ENCODE results near the gene CEP85L. TPM values are rescaled to one million over a fixed set of nuclear protein-coding genes. Genes with fewer than 3 reads are reported as not detected.
A peak's percentile ranks its signal among the peaks of the same experiment; 100 is the strongest.

Gene CEP85L
- total and polyA plus RNA-seq, 10 donors = 6.3 to 46.5 (median 30.7) TPM

GRCh38 chr6:118502169-118502568 lies 149.2 kb downstream of the CEP85L start:
- no peaks in the 10 kb centered on the region for H3K27me3 ChIP-seq (replicated peaks in 1 of 7)
- no peak for DNase-seq
- peaks cover 0 to 13% (median 0%) of the 10 kb centered on the region in 8 donors for H3K9me3 ChIP-seq
- H3K4me1 ChIP-seq = no peaks in the 10 kb centered on the region
- TF ChIP-seq POLR2A (IDR thresholded peaks at IDR 0.05) (no peak), CTCF (IDR thresholded peaks at IDR 0.05 in 8 of 11, conservative IDR thresholded peaks at IDR 0.05 in 3 of 11) (no peak), POLR2AphosphoS5 (IDR thresholded peaks at IDR 0.05) (no peak)
- H3K27ac ChIP-seq = no peak overlapping the region
- 47 to 96% (median 67%) methylated on average over 2 of the region's 2 CpGs for WGBS, 5 donors
- intact Hi-C loops (cut with DNase I; ENCODE audit: low total_unique reads) = no loop called here
- peaks cover 0 to 48% (median 13%) of the 10 kb centered on the region in 6 donors for H3K36me3 ChIP-seq
- H3K4me3 ChIP-seq = no peak overlapping the region

- 72 to 95% (median 86%) methylated on average over 1 of the region's 1 CpG for WGBS, 5 donors
- no peaks in the 10 kb centered on the region for H3K27me3 ChIP-seq (replicated peaks in 1 of 7)
- intact Hi-C loops (cut with DNase I; ENCODE audit: low total_unique reads) = no loop called here
- H3K9me3 ChIP-seq = peaks cover 0 to 13% (median 0%) of the 10 kb centered on the region in 8 donors
- no peak overlapping the region for H3K4me3 ChIP-seq
- no peaks in the 10 kb centered on the region for H3K4me1 ChIP-seq
- no peak for TF ChIP-seq POLR2A (IDR thresholded peaks at IDR 0.05)
- no peak for TF ChIP-seq POLR2AphosphoS5 (IDR thresholded peaks at IDR 0.05)
- no peak for TF ChIP-seq CTCF (IDR thresholded peaks at IDR 0.05 in 8 of 11, conservative IDR thresholded peaks at IDR 0.05 in 3 of 11)
- no peak for DNase-seq
- H3K27ac ChIP-seq = no peak overlapping the region
- peaks cover 0 to 52% (median 13%) of the 10 kb centered on the region in 6 donors for H3K36me3 ChIP-seq
Measured at GRCh38 chr6:118501765-118502164, 149.6 kb downstream of the CEP85L start.

GRCh38 chr6:118501099-118501498 lies 150.3 kb downstream of the CEP85L start:
- intact Hi-C loops (cut with DNase I; ENCODE audit: low total_unique reads) = no loop called here
- no peaks in the 10 kb centered on the region for H3K4me1 ChIP-seq
- TF ChIP-seq POLR2AphosphoS5 (IDR thresholded peaks at IDR 0.05) (peak in 1 of 3 donors; percentile 44), CTCF (IDR thresholded peaks at IDR 0.05 in 8 of 11, conservative IDR thresholded peaks at IDR 0.05 in 3 of 11) (no peak)
- H3K4me3 ChIP-seq = no peak overlapping the region
- WGBS, 5 donors = 95 to 99% (median 97%) methylated on average over 5 of the region's 5 CpGs
- H3K36me3 ChIP-seq = peaks cover 0 to 55% (median 13%) of the 10 kb centered on the region in 6 donors
- no peak overlapping the region for H3K27ac ChIP-seq
- no peaks in the 10 kb centered on the region for H3K27me3 ChIP-seq (replicated peaks in 1 of 7)
- peaks cover 0 to 13% (median 0%) of the 10 kb centered on the region in 8 donors for H3K9me3 ChIP-seq
- DNase-seq = no peak

GRCh38 chr6:118500130-118501015 lies 151.0 kb downstream of the CEP85L start:
- intact Hi-C loops (cut with DNase I; ENCODE audit: low total_unique reads) = no loop called here
- 94 to 99% (median 96%) methylated on average over 10 of the region's 10 CpGs for WGBS, 5 donors

More at GRCh38 chr6:118500130-118501015, 151.0 kb downstream of the CEP85L start:
- Histone ChIP-seq H3K27me3 (replicated peaks in 1 of 7) (no peaks in the 10 kb centered on the region), H3K4me1 (no peaks in the 10 kb centered on the region), H3K36me3 (peaks cover 0 to 62% (median 15%) of the 10 kb centered on the region in 6 donors), H3K27ac (no peak overlapping the region), H3K4me3 (no peak overlapping the region), H3K9me3 (peaks cover 0 to 13% (median 0%) of the 10 kb centered on the region in 8 donors)
- TF ChIP-seq POLR2A (IDR thresholded peaks at IDR 0.05) (no peak), CTCF (IDR thresholded peaks at IDR 0.05 in 8 of 11, conservative IDR thresholded peaks at IDR 0.05 in 3 of 11) (no peak), POLR2AphosphoS5 (IDR thresholded peaks at IDR 0.05) (no peak)
- DNase-seq = no peak
